ENCODE measurements around the gene LCN6. TPM values are rescaled to one million over a fixed set of nuclear protein-coding genes. Genes with fewer than 3 reads are reported as not detected.

Gene LCN6
- total and polyA plus RNA-seq, 9 of the 15 experiments (the other 6 are each of a cell fraction or from before 2014, with no cell fraction given): 0.10 to 0.45 (median 0.37) TPM; not detected in 5

DNA sequence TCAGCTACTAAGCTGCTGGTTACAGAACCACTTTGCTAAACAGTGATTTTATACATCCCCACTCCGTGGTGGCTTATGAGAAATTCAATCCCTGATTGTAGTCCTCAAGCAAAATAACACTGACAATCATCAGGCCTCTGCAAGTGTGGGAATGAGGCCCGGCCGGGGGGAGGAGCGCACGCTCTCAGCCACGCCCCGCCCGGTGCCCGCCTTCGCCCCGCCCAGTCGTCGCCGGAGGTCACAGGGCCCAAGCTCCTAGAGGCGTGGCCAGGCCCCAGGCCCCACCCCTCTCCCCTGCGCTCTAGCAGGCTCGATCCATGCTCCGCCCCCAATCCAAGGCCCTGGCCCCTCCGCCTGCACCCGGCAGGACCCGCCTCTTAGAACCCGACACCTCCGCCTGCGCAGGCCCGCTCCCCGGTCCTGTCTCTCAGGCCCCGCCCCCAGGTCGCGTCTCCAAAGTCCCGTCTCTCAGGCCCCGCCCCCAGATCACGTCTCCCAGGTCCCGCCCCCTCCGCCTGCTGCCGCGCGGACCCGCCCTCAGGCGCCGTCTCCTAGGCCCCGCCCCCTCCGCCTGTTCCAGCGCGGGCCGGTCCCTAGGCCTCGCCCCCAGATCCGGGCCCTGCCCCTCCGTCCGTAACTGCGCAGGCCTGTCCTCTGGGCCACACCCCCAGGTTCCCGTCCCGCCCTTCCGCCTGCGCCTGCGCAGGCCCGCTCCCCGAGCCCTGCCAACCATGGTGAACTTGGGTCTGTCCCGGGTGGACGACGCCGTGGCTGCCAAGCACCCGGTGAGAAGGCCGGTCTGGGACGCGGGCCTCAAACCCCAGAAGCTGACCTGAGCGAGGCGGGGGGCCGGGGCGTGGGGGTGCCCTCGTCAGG, 42.6 kb upstream of the LCN6 start, which contains the start of gene TMEM141 (continued):
- TF ChIP-seq NEUROD1 (IDR thresholded peaks at IDR 0.05; ENCODE audit: borderline replicate concordance, low read depth, low read length, partially characterized antibody) (peak; percentile 15), HIVEP1 (CRISPR knock-in tag; IDR thresholded peaks at IDR 0.05) (0 out of 2 replicates have a peak, but pooled peaks have one; percentile 3), ZNF253 (CRISPR knock-in tag; conservative IDR thresholded peaks at IDR 0.05) (no peak), SRF (CRISPR knock-in tag; IDR thresholded peaks at IDR 0.05) (peak in 1 of 2 experiments; percentile 59; a peak in 1 of 4 replicates), U2AF2 (optimal IDR thresholded peaks at IDR 0.05; ENCODE audit: low read depth, low read length) (no peak), ZNF124 (CRISPR knock-in tag; IDR thresholded peaks at IDR 0.05) (no peak), POLR3G (IDR thresholded peaks at IDR 0.05; ENCODE audit: extremely low read depth, insufficient read length, insufficient replicate concordance) (no peak), ZFP36 (IDR thresholded peaks at IDR 0.05; ENCODE audit: low read depth, low read length, partially characterized antibody) (no peak), ZNF217 (CRISPR knock-in tag; IDR thresholded peaks at IDR 0.05) (no peak), ASH1L (IDR thresholded peaks at IDR 0.05; ENCODE audit: borderline replicate concordance, low read depth, partially characterized antibody) (no peak), TOE1 (IDR thresholded peaks at IDR 0.05; ENCODE audit: borderline replicate concordance) (no peak), TOE1 (CRISPR knock-in tag; IDR thresholded peaks at IDR 0.05; ENCODE audit: borderline replicate concordance, low read depth) (no peak), PTRF (tag; IDR thresholded peaks at IDR 0.05) (no peak), KLF16 (IDR thresholded peaks at IDR 0.05) (no peak)
- TF ChIP-seq, protein P1, sequence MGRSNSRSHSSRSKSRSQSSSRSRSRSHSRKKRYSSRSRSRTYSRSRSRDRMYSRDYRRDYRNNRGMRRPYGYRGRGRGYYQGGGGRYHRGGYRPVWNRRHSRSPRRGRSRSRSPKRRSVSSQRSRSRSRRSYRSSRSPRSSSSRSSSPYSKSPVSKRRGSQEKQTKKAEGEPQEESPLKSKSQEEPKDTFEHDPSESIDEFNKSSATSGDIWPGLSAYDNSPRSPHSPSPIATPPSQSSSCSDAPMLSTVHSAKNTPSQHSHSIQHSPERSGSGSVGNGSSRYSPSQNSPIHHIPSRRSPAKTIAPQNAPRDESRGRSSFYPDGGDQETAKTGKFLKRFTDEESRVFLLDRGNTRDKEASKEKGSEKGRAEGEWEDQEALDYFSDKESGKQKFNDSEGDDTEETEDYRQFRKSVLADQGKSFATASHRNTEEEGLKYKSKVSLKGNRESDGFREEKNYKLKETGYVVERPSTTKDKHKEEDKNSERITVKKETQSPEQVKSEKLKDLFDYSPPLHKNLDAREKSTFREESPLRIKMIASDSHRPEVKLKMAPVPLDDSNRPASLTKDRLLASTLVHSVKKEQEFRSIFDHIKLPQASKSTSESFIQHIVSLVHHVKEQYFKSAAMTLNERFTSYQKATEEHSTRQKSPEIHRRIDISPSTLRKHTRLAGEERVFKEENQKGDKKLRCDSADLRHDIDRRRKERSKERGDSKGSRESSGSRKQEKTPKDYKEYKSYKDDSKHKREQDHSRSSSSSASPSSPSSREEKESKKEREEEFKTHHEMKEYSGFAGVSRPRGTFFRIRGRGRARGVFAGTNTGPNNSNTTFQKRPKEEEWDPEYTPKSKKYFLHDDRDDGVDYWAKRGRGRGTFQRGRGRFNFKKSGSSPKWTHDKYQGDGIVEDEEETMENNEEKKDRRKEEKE (IDR thresholded peaks at IDR 0.05; ENCODE audit: borderline replicate concordance in 1 of 2, control insufficient read depth in 1 of 2, low read depth in 2 of 2, low read length in 1 of 2): no peak
- TF ChIP-seq, protein P2, sequence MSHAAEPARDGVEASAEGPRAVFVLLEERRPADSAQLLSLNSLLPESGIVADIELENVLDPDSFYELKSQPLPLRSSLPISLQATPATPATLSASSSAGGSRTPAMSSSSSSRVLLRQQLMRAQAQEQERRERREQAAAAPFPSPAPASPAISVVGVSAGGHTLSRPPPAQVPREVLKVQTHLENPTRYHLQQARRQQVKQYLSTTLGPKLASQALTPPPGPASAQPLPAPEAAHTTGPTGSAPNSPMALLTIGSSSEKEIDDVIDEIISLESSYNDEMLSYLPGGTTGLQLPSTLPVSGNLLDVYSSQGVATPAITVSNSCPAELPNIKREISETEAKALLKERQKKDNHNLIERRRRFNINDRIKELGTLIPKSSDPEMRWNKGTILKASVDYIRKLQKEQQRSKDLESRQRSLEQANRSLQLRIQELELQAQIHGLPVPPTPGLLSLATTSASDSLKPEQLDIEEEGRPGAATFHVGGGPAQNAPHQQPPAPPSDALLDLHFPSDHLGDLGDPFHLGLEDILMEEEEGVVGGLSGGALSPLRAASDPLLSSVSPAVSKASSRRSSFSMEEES (CRISPR knock-in tag; IDR thresholded peaks at IDR 0.05): no peak
- TF ChIP-seq, protein P3, sequence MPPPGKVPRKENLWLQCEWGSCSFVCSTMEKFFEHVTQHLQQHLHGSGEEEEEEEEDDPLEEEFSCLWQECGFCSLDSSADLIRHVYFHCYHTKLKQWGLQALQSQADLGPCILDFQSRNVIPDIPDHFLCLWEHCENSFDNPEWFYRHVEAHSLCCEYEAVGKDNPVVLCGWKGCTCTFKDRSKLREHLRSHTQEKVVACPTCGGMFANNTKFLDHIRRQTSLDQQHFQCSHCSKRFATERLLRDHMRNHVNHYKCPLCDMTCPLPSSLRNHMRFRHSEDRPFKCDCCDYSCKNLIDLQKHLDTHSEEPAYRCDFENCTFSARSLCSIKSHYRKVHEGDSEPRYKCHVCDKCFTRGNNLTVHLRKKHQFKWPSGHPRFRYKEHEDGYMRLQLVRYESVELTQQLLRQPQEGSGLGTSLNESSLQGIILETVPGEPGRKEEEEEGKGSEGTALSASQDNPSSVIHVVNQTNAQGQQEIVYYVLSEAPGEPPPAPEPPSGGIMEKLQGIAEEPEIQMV (tag; conservative IDR thresholded peaks at IDR 0.05; ENCODE audit: low read depth): no peak
- TF ChIP-seq, protein P4, sequence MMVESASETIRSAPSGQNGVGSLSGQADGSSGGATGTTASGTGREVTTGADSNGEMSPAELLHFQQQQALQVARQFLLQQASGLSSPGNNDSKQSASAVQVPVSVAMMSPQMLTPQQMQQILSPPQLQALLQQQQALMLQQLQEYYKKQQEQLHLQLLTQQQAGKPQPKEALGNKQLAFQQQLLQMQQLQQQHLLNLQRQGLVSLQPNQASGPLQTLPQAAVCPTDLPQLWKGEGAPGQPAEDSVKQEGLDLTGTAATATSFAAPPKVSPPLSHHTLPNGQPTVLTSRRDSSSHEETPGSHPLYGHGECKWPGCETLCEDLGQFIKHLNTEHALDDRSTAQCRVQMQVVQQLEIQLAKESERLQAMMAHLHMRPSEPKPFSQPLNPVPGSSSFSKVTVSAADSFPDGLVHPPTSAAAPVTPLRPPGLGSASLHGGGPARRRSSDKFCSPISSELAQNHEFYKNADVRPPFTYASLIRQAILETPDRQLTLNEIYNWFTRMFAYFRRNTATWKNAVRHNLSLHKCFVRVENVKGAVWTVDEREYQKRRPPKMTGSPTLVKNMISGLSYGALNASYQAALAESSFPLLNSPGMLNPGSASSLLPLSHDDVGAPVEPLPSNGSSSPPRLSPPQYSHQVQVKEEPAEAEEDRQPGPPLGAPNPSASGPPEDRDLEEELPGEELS (CRISPR knock-in tag; IDR thresholded peaks at IDR 0.05; ENCODE audit: borderline replicate concordance): no peak

Measured in K562 (cell line).